DLD1 (cell line): ENCODE measurements around the gene MTARC1.

Source experiments
- in situ Hi-C: cut with HindIII; loops from 2 replicates; pipeline ENCODE4 v1.10.0; 2017; ENCODE audit warnings: low sequenced_read_pairs

MTARC1 gene

DNA sequence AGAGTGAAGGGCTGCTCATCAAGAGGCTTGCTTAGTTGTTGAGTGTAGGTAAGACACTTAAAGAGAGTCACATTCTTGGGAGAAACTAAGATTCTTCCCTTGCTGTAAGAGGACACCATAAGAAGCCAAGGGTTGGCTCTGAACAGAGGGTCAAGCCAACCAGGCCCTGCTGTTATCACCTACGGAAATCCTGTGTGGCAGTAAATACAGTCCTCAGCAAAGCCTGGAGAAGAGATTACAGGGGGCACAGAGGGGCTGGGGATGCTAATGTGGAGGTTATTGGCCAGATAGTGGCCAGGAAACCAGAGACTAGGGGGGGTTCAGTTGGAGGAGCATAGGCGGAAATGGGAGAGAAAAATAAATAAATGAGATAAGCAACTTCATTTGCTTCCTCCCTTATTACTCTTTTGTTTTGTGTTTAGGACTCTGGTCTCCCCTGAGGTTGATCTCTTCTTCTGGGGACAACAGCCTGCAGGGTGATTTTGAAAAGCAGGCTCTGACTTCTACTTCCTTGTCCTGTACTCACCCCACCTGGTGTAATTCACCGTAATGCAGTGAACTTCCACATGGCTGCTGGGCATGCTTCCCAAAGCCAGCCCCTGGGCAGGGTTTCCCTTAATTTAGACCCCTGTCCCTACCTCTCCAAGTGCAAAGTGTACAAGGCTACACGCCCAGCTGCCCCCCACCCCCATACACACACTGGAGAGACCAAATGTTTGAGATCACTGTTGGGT, 40.9 kb downstream of the MTARC1 start:
- in situ Hi-C loops: no loop called here

DNA sequence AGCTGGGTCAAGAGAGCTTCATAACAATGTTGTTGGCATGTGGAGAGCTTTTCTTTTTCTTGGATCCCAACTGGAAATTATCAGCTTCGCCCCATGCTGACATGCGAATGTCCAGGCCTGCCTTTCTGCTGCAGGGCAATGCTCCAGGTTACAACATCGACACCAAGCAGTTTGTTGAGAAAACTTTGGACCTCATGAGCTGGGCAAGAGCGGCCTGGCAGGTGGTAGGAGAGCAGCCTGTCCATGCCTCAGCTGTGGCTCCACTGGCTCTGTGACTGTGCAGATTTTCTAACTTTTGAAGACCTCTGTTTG, 41.4 kb downstream of the MTARC1 start:
- in situ Hi-C loops: no loop called here

DNA sequence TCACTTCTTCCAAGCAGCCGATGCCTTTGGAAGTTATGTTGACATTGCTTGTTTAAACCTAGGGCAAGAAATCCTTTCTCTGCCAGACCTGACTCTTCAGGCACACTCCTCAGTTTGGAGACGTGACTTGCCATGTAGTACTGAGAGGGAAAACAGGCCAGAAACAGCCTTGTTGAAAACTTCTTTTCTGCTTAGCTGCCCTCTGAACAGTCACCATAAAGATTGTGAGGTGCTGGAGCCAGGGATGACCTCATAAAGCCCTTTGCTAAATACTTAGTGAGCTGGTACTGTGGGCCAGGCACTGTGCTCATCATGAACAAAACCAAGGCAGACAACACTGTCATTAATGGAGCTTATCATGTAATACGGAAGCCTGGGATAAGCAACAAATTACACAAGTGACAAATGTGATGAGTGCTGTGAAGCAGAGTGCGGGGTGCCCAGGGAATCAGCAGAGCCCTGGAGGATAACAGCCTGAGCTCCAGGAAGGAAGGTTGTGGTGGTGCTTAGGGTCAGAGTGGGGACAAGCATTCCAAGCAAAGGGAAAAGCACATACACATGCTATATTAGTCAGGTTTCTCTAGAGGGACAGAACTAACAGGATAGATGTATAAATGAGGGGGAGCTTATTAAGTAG, 42.4 kb downstream of the MTARC1 start:
- in situ Hi-C loops: no loop called here

DNA sequence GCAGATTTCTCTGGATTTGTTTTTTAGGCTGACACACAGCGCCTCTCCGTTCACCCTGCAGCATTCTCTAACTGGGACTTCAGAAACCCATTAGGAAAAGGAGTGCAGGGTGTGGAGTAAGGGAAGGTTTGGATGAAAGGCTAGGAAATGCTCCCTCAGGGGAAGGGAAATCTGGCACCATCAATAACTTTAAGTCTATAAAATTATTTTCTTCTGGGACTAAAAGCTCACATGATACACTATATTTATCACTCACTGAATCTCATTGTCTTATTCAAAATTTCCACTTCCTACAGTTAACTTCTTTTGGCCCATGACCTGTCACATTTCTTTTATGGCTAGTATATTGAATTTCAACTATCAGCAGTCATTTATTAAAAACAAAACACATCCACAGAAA, 46.7 kb downstream of the MTARC1 start:
- in situ Hi-C loops: no loop called here

DNA sequence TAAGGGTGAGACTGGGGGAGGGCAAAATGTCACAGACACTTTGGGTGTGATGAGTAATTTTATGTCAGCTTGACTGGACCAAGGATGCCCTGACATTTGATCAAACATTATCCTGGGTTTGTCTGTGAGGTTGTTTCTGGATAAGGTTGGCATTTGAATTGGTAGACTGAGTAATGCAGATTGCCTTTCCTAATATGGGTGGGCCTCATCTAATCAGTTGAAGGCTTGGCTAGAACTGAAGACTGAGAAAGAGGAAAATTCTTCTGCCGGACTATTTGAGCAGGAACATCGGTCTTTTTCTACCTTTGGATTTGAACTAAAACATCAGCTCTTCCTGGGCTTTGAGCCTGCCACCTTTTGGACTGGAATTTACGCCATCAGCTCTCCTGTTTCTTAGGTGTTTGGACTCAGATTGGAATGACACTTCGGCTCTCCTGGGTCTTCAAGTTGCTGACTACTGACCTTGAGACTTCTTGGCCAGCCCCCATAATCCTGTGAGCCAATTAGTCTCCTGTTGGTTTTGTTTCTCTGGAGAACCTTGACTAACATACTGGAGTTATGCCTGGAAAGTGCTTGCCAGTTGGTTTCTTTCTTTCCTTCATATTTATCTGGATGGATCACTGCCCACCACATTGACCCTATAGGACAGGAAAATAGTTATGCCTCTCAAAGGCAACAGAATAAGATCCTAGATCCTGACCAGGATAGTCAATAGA, 47.6 kb downstream of the MTARC1 start:
- in situ Hi-C loops: no loop called here
